ENCODE data around the gene KRT25. TPM values are rescaled to one million over a fixed set of nuclear protein-coding genes. Genes with fewer than 3 reads are reported as not detected.
"Not testable (repeated sequence)": the region's sequence is repeated elsewhere in the genome, so short reads cannot be mapped to it uniquely, and the experiment has no call there.

The KRT25 gene
- total and polyA plus RNA-seq, 5 experiments from 2014 or later: not detected

DNA sequence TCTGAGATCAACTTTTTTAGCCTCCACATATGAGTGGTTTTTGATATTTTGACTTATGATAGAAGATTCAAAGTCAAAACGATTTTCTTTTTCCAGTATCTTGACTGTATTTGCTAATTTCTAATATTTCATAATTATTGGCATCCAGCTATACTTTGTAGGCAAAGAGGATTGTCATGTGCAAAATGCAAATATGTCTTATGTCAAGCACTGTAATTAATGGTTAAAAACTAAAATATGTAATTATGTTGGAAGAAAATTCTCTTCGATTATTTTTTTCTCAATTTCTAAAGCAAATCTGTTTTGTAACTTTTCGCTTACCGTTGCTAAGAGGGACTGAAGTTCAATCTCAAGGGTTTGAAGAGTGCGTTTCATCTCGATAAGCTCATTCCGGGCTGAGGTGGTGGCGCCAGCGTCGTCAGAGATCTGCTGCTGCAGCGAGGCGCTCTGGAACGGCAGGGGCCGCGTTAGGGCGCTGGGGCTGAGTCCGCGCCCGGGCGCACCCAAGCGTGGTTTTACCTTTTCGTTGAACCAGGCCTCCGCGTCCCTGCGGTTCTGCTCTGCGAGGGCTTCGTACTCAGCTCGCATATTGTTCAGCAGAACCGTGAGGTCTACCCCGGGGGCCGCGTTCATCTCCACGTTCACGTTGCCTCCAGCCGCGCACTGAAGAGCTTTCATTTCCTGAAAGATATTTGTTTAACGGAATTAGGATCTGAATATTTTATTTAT is 24.2 kb upstream of the KRT25 start:
- H3K4me3 Mint-ChIP-seq: peak overlapping the region; percentile 16 to 80 (median 60)
- H3K27me3 Mint-ChIP-seq: peaks cover 24 to 75% (median 66%) of the 10 kb centered on the region in 5 donors
- H3K36me3 Mint-ChIP-seq: no peaks in the 10 kb centered on the region
- ATAC-seq (peak; percentile 90 to 97), DNase-seq (peak in 5 of 10 donors; percentile 2 to 42 (median 14))
- POLR2A ChIA-PET: no interaction called here
- H3K27ac Mint-ChIP-seq: peak overlapping the region in 1 of 10 donors; percentile 61
- H3K4me1 Mint-ChIP-seq: peaks cover 2 to 8% (median 4%) of the 10 kb centered on the region in 4 donors
- no peaks in the 10 kb centered on the region for H3K9me3 Mint-ChIP-seq

GRCh38 chr17:40778461-40778860 is 23.3 kb upstream of the KRT25 start:
- no peak overlapping the region for H3K4me3 Mint-ChIP-seq
- no peaks in the 10 kb centered on the region for H3K36me3 Mint-ChIP-seq
- H3K9me3 Mint-ChIP-seq: no peaks in the 10 kb centered on the region
- ATAC-seq: no peak
- DNase-seq: no peak
- peaks cover 24 to 74% (median 64%) of the 10 kb centered on the region in 5 donors for H3K27me3 Mint-ChIP-seq
- H3K27ac Mint-ChIP-seq: no peak overlapping the region
- H3K4me1 Mint-ChIP-seq: peaks cover 2 to 8% (median 4%) of the 10 kb centered on the region in 4 donors
- POLR2A ChIA-PET: no interaction called here

GRCh38 chr17:40777971-40778370 is 22.8 kb upstream of the KRT25 start:
- Mint-ChIP-seq H3K36me3 (no peaks in the 10 kb centered on the region), H3K4me3 (no peak overlapping the region)
- POLR2A ChIA-PET: no interaction called here

DNA sequence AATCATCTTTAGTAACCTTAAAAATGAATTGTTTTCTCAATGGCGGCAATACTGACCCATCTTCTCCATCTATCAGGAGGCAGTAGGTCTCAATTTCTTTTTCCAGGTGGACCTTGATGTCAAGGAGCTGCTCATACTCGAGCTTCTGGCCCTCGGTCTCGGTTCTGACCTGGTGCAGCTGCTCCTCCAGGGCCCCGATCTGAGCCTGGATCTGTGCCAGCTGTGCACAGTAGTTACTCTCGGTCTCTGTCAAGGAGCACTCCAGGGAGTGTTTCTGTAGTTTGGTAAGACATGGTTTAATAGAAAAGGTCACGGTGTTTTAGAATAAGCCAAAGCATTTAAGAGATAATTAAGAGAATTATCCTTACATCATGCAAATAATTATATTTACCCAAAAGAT is 22.3 kb upstream of the KRT25 start:
- Mint-ChIP-seq H3K36me3 (no peaks in the 10 kb centered on the region), H3K27ac (no peak overlapping the region), H3K4me3 (no peak overlapping the region), H3K4me1 (peaks cover 2 to 8% (median 4%) of the 10 kb centered on the region in 4 donors), H3K27me3 (peaks cover 21 to 76% (median 63%) of the 10 kb centered on the region in 5 donors), H3K9me3 (no peaks in the 10 kb centered on the region)
- POLR2A ChIA-PET: no interaction called here
- ATAC-seq: no peak
- DNase-seq: no peak

More at GRCh38 chr17:40777971-40778370, 22.8 kb upstream of the KRT25 start:
- Mint-ChIP-seq H3K27me3 (peaks cover 20 to 72% (median 59%) of the 10 kb centered on the region in 5 donors), H3K9me3 (no peaks in the 10 kb centered on the region), H3K4me1 (peaks cover 2 to 8% (median 4%) of the 10 kb centered on the region in 4 donors), H3K27ac (no peak overlapping the region)
- no peak for ATAC-seq
- DNase-seq: no peak

DNA sequence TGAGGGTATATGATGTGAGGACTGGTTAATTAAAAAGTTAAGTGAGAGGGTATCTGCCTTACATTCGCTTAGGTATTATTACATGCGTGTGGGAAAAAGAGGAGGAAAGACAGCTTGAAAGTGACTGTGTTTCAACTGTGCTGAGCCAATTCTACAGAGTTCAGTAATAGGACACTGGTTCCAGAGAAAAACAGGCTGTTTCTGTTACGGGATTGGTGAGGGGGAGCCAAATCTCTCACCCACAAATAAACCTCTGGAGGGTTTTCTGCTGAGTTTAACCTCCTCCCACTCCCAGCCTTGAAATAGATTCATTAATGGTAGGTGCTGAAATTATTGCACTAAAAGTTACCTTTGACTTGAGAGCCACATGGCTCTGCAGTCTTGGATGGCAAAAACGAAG is 20.8 kb upstream of the KRT25 start:
- H3K4me1 Mint-ChIP-seq: peaks cover 2 to 8% (median 4%) of the 10 kb centered on the region in 4 donors
- H3K36me3 Mint-ChIP-seq: no peaks in the 10 kb centered on the region
- DNase-seq (no peak), ATAC-seq (no peak)
- H3K4me3 Mint-ChIP-seq: no peak overlapping the region
- peaks cover 28 to 74% (median 60%) of the 10 kb centered on the region in 5 donors for H3K27me3 Mint-ChIP-seq
- no peak overlapping the region for H3K27ac Mint-ChIP-seq
- H3K9me3 Mint-ChIP-seq: no peaks in the 10 kb centered on the region
- POLR2A ChIA-PET: no interaction called here

DNA sequence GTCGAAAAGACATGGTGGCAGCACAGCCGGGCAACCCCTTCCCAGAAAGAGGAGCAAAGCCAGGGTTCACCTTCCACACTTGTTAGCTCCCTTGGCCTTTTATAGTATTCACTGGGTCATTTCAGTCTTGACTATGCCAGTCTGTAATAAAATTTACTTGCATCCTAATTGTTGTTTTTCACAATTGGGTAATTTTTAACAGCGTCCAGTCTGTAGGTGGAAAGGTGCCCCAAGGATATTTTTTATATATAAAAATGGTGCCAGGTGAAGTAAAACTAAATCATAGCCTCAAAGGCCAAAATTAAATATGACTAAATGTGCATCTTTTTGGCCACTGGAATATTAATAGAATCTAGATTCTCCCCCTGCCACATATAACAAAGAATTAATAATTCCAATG is 17.0 kb upstream of the KRT25 start, which contains the start of gene KRT26:
KRT26 (minus strand) TSS at position 101 of the 400 bp plus-strand sequence; CDS start at position 13, 88 bp downstream.
- Mint-ChIP-seq H3K27me3 (peaks cover 16 to 52% (median 41%) of the 10 kb centered on the region in 5 donors), H3K4me3 (no peak within 1 kb of the TSS), H3K27ac (no peak within 1 kb of the TSS), H3K36me3 (no peaks in the 10 kb centered on the region), H3K9me3 (no peaks in the 10 kb centered on the region), H3K4me1 (no peaks in the 10 kb centered on the region)
- ATAC-seq: no peak
- no peak for DNase-seq
- POLR2A ChIA-PET: no interaction called here

DNA sequence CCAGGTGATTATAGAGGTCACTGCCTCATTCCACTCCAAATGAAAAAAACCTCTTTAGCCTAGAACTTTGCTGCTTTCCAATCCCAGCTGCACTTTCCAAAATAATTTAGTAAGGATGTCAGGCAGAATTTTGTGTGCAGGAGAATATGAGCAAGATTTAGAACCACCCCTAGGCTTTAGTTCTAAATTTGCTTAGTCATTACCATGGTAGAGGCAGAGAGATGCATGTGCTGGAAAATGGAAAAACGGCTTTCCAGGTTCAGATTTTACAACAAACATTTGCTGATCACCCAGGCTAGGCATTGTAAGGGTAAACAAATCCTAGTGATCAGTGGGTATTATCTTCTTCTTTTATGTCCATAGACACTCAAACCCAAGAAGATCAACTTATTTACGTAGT is 10.5 kb upstream of the KRT25 start:
- ATAC-seq (no peak), DNase-seq (no peak)
- Mint-ChIP-seq H3K36me3 (peaks cover 0 to 18% (median 12%) of the 10 kb centered on the region in 3 donors), H3K9me3 (peaks cover 8 to 40% (median 27%) of the 10 kb centered on the region in 9 donors), H3K4me3 (no peak overlapping the region), H3K4me1 (no peaks in the 10 kb centered on the region), H3K27ac (no peak overlapping the region), H3K27me3 (peaks cover 7 to 43% (median 16%) of the 10 kb centered on the region in 5 donors)
- POLR2A ChIA-PET: no interaction called here

- POLR2A ChIA-PET: no interaction called here
- no peak overlapping the region for H3K4me3 Mint-ChIP-seq
- ATAC-seq (no peak), DNase-seq (no peak)
- no peaks in the 10 kb centered on the region for H3K4me1 Mint-ChIP-seq
- peaks cover 0 to 36% (median 28%) of the 10 kb centered on the region in 3 donors for H3K36me3 Mint-ChIP-seq
- H3K27ac Mint-ChIP-seq: no peak overlapping the region
- H3K9me3 Mint-ChIP-seq: peaks cover 17 to 59% (median 43%) of the 10 kb centered on the region in 9 donors
- H3K27me3 Mint-ChIP-seq: peaks cover 8 to 46% (median 19%) of the 10 kb centered on the region in 5 donors
Measured at GRCh38 chr17:40763752-40764151, 8.6 kb upstream of the KRT25 start.

- H3K9me3 Mint-ChIP-seq: peaks cover 25 to 70% (median 52%) of the 10 kb centered on the region in 9 donors
- ATAC-seq: no peak
- no peak overlapping the region for H3K27ac Mint-ChIP-seq
- peaks cover 0 to 40% (median 33%) of the 10 kb centered on the region in 3 donors for H3K36me3 Mint-ChIP-seq
- peaks cover 19 to 45% (median 20%) of the 10 kb centered on the region in 5 donors for H3K27me3 Mint-ChIP-seq
- no peak overlapping the region for H3K4me3 Mint-ChIP-seq
- no peak for DNase-seq
- H3K4me1 Mint-ChIP-seq: no peaks in the 10 kb centered on the region
- POLR2A ChIA-PET: interaction anchor here (0.6 kb wide), 1 partner anchor 56 kb away, joined by 5 read pairs; no protein-coding TSS in a partner anchor
Measured at GRCh38 chr17:40760105-40761016, 5.2 kb upstream of the KRT25 start.

DNA sequence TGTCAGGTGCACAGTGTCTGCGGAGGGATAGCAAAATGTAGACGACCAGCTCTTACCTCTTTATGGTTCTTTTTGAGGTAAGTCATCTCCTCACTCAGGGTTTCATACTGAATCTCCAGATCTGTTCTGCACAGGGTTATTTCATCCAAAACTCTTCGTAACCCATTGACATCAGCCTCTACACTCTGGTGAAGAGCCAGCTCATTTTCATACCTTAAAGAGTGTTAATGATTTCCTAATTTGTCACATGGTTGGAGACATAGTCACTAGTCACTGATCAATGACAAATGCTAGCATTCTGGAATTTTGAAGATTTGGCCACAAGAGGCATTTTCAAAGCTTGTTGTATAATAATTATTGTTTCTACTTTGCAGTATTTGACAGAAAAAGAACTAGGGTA is 1.3 kb downstream of the KRT25 start:
- ATAC-seq (no peak), DNase-seq (no peak)
- H3K4me3 Mint-ChIP-seq: no peak overlapping the region
- peaks cover 0 to 5% (median 5%) of the 10 kb centered on the region in 3 donors for H3K36me3 Mint-ChIP-seq
- POLR2A ChIA-PET: no interaction called here
- H3K27ac Mint-ChIP-seq: no peak overlapping the region
- H3K4me1 Mint-ChIP-seq: no peaks in the 10 kb centered on the region
- peaks cover 9 to 42% (median 24%) of the 10 kb centered on the region in 5 donors for H3K27me3 Mint-ChIP-seq
- H3K9me3 Mint-ChIP-seq: peaks cover 7 to 15% (median 11%) of the 10 kb centered on the region in 9 donors

- H3K27me3 Mint-ChIP-seq: peaks cover 9 to 45% (median 26%) of the 10 kb centered on the region in 5 donors
- ATAC-seq (no peak), DNase-seq (no peak)
- no peaks in the 10 kb centered on the region for H3K36me3 Mint-ChIP-seq
- peaks cover 0 to 4% (median 2%) of the 10 kb centered on the region in 9 donors for H3K9me3 Mint-ChIP-seq
- H3K4me3 Mint-ChIP-seq: no peak overlapping the region
- H3K27ac Mint-ChIP-seq: no peak overlapping the region
- POLR2A ChIA-PET: no interaction called here
- H3K4me1 Mint-ChIP-seq: no peaks in the 10 kb centered on the region
Measured at GRCh38 chr17:40751065-40751464, 4.1 kb downstream of the KRT25 start.

- Mint-ChIP-seq H3K27ac (no peak overlapping the region), H3K4me3 (no peak overlapping the region), H3K27me3 (peaks cover 10 to 46% (median 29%) of the 10 kb centered on the region in 5 donors), H3K4me1 (no peaks in the 10 kb centered on the region), H3K36me3 (no peaks in the 10 kb centered on the region), H3K9me3 (peaks cover 0 to 4% (median 2%) of the 10 kb centered on the region in 9 donors)
- DNase-seq (no peak), ATAC-seq (no peak)
- POLR2A ChIA-PET: no interaction called here
Measured at GRCh38 chr17:40750391-40750790, 4.7 kb downstream of the KRT25 start.

DNA sequence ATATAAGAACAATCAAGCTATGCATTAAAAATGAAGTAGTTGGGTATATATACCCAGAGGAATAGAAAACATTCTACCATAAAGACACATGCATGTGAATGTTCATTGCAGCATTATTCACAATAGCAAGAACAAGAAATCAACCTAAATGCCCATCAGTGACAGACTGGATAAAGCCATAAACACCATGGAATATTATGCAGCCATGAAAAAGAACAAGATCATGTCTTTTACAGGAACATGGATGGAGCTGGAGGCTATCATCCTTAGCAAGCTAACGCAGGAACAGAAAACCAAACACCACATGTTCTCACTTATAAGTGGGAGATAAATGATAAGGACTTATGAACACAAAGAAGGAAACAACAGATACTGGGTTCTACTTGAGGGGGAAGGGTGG is 6.5 kb downstream of the KRT25 start:
- ATAC-seq, POLR2A ChIA-PET, H3K4me3 Mint-ChIP-seq, DNase-seq, H3K27ac Mint-ChIP-seq, H3K4me1 Mint-ChIP-seq, H3K36me3 Mint-ChIP-seq, H3K9me3 Mint-ChIP-seq: not testable (repeated sequence)
- H3K27me3 Mint-ChIP-seq: peaks cover 10 to 57% (median 25%) of the 10 kb centered on the region in 5 donors

All from naive thymus-derived CD8-positive, alpha-beta T cell (primary cell).